GM18858 (cell line): ENCODE data around the gene PEX13.
"Not testable (repeated sequence)": the region's sequence is repeated elsewhere in the genome, so short reads cannot be mapped to it uniquely, and the experiment has no call there.

Experiments
- ATAC-seq: cut with Tn5 transposase; IDR thresholded peaks from one replicate; pipeline ENCODE4 v1.9.1; 2021; ENCODE audit not compliant: unreplicated experiment

The PEX13 gene

GRCh38 chr2:61017556-61018317, at the start of gene PEX13, which contains the start of gene PUS10:
Gene PEX13, plus strand, starts transcription at chr2:61017720. Its CDS starts 40 bp downstream, at chr2:61017760.
Gene PUS10, minus strand, starts transcription at chr2:61018255. Its CDS starts 6,365 bp downstream, at chr2:61011890.
- peak; percentile 48 for ATAC-seq

GRCh38 chr2:60972889-60973656, 44.4 kb upstream of the PEX13 start:
- no peak for ATAC-seq

GRCh38 chr2:60973705-60974104, 43.8 kb upstream of the PEX13 start:
- ATAC-seq = no peak

- no peak for ATAC-seq
These were observed 42.9 kb upstream of the PEX13 start for GRCh38 chr2:60974652-60975051.

GRCh38 chr2:60976256-60976850, 41.2 kb upstream of the PEX13 start:
- no peak for ATAC-seq

- peak; percentile 50 for ATAC-seq
These were observed 40.5 kb upstream of the PEX13 start for GRCh38 chr2:60976875-60977561.

- no peak for ATAC-seq
These were observed 40.0 kb upstream of the PEX13 start for GRCh38 chr2:60977562-60977895.

GRCh38 chr2:60979231-60979630, 38.3 kb upstream of the PEX13 start:
- no peak for ATAC-seq

- ATAC-seq = no peak
These were observed 37.3 kb upstream of the PEX13 start for GRCh38 chr2:60980071-60980815.

GRCh38 chr2:60982066-60982465, 35.5 kb upstream of the PEX13 start:
- not testable (repeated sequence) for ATAC-seq

GRCh38 chr2:60984720-60985119, 32.8 kb upstream of the PEX13 start:
- peak; percentile 61 for ATAC-seq

GRCh38 chr2:60987041-60987440, 30.5 kb upstream of the PEX13 start:
- no peak for ATAC-seq

GRCh38 chr2:60987656-60988055, 29.9 kb upstream of the PEX13 start:
- not testable (repeated sequence) for ATAC-seq

GRCh38 chr2:60989259-60989658, 28.3 kb upstream of the PEX13 start:
- ATAC-seq = no peak

GRCh38 chr2:60991644-60992043, 25.9 kb upstream of the PEX13 start:
- no peak for ATAC-seq

GRCh38 chr2:60992985-60993392, 24.5 kb upstream of the PEX13 start:
- ATAC-seq = peak; percentile 96

- ATAC-seq = no peak
These were observed 23.4 kb upstream of the PEX13 start for GRCh38 chr2:60994131-60994530.

GRCh38 chr2:60998628-60999545, 18.6 kb upstream of the PEX13 start:
- ATAC-seq = peak; percentile 55

GRCh38 chr2:61005736-61006135, 11.8 kb upstream of the PEX13 start:
- ATAC-seq = no peak
